SK-N-SH treated with all-trans-retinoic acid at 6 μM for 48 hours (cell line): ENCODE measurements around the gene MRTFA.

Experiments used
- PATZ1 ChIP-seq: fragments of 250-450 bp; sonication (Bioruptor Pico); IDR thresholded peaks from 2 replicates; pipeline ENCODE4 v1.8.0; 2020; ENCODE audit warnings: mild to moderate bottlenecking, moderate library complexity, borderline replicate concordance
- TSHZ2 ChIP-seq: fragments of 250-450 bp; sonication (Bioruptor Pico); IDR thresholded peaks from 2 replicates; pipeline ENCODE4 v1.5.0; 2020; ENCODE audit warnings: mild to moderate bottlenecking, moderate library complexity
- ZNF70 ChIP-seq: fragments of 450-650 bp; formaldehyde crosslinking; IDR thresholded peaks from 2 replicates; pipeline ENCODE4 v1.5.0; 2020; ENCODE audit warnings: mild to moderate bottlenecking, moderate library complexity

- TF ChIP-seq PATZ1 (CRISPR knock-in tag) (no peak), TSHZ2 (no peak), ZNF70 (CRISPR knock-in tag) (no peak)
Measured at GRCh38 chr22:40468616-40469015, 167.9 kb downstream of the MRTFA start.
